Immature natural killer cell (primary cell): Measurements from ENCODE around the gene ASCC2. TPM values are rescaled to one million over a fixed set of nuclear protein-coding genes. Genes with fewer than 3 reads are reported as not detected.

Experiments used
- DNase-seq, 3 donors: peaks; one replicate each; pipeline ENCODE4 v3.0.0; 2022; ENCODE audit warnings: mixed read lengths in 1 of 3
- H3K27ac Mint-ChIP-seq, 6 donors: one replicate each; pipeline ENCODE4 v1.8.0; 2020; ENCODE audit warnings: mixed read lengths in 6 of 6, mild to moderate bottlenecking in 5 of 6, inconsistent platforms in 4 of 6, moderate library complexity in 3 of 6
- H3K27me3 Mint-ChIP-seq, 3 donors: one replicate each; pipeline ENCODE4 v1.8.0; 2020 to 2021; ENCODE audit warnings: low read depth in 3 of 3, mild to moderate bottlenecking in 3 of 3, mixed read lengths in 3 of 3, moderate library complexity in 3 of 3, inconsistent platforms in 1 of 3
- H3K36me3 Mint-ChIP-seq, 3 donors: one replicate each; pipeline ENCODE4 v1.8.0; 2020; ENCODE audit warnings: mixed read lengths in 3 of 3, inconsistent platforms in 2 of 3, mild to moderate bottlenecking in 2 of 3
- H3K4me1 Mint-ChIP-seq, 2 donors: one replicate each; pipeline ENCODE4 v1.8.0; 2020; ENCODE audit warnings: inconsistent platforms in 2 of 2, mild to moderate bottlenecking in 2 of 2, mixed read lengths in 2 of 2, moderate library complexity in 1 of 2
- H3K4me3 Mint-ChIP-seq, 5 donors: one replicate each; pipeline ENCODE4 v1.8.0; 2020; ENCODE audit warnings: mild to moderate bottlenecking in 5 of 5, mixed read lengths in 5 of 5, inconsistent platforms in 3 of 5, moderate library complexity in 3 of 5
- H3K9me3 Mint-ChIP-seq, 6 donors: one replicate each; pipeline ENCODE4 v1.8.0; 2020; ENCODE audit warnings: mild to moderate bottlenecking in 6 of 6, mixed read lengths in 6 of 6, inconsistent platforms in 4 of 6, moderate library complexity in 3 of 6
- polyA plus RNA-seq, 3 donors: library from polyadenylated mRNA; unstranded; fragments of 300-500 nt; fragmentation: Illumina TruSeq; gene quantifications; one replicate each; pipeline ENCODE4 v1.2.3, GENCODE V29; 2021

The ASCC2 gene, protein sequence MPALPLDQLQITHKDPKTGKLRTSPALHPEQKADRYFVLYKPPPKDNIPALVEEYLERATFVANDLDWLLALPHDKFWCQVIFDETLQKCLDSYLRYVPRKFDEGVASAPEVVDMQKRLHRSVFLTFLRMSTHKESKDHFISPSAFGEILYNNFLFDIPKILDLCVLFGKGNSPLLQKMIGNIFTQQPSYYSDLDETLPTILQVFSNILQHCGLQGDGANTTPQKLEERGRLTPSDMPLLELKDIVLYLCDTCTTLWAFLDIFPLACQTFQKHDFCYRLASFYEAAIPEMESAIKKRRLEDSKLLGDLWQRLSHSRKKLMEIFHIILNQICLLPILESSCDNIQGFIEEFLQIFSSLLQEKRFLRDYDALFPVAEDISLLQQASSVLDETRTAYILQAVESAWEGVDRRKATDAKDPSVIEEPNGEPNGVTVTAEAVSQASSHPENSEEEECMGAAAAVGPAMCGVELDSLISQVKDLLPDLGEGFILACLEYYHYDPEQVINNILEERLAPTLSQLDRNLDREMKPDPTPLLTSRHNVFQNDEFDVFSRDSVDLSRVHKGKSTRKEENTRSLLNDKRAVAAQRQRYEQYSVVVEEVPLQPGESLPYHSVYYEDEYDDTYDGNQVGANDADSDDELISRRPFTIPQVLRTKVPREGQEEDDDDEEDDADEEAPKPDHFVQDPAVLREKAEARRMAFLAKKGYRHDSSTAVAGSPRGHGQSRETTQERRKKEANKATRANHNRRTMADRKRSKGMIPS
- 10 to 100 TPM; 31.2 to 70.8 (median 40.8) TPM for polyA plus RNA-seq

DNA sequence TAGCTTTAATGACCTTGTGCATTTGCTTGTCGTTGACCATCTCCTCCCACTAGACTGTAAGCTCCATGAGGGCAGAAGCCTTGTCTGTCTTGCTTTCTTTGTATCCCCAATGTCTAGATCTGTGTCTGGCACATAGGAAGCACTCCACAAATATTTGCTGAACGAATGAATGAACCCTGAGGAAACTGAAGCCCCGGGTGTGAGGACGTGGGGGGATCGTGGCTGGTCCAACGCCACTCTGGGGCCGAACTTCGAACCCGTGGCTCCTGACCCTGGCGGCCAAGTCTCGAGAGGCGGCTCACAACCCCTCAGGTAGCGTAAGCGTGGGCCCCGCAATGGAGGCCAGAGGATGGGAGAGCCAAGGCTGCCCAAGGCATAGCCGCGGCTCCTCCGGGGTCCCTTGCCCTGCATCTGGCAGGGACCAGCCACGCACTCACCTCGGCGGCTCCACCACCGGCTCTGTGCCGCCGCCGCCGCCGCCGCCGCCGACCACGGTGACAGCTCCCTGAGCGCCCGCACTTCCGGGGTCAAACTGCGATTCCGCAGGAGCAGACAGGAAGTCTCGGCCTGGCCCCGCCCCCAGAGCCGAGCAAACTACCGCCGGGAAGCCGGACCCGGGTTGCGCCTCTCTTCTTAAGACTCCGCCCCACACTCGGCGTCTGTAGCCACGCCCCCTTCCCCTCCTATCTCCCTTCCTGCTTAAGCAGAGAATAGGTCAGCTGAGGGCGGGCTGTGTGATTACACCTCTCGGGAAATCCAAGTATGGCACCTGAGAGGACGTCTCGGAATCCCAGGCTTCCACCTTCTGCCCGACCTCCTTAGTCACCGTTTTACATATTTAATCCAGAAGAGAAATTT lies at the start of gene ASCC2:
Gene ASCC2 (minus strand): TSS at position 534 of the 858 bp plus-strand sequence. CDS start 5,949 bp downstream, outside the sequence.
- peak; percentile 98 to 99 (median 99) for DNase-seq
- Mint-ChIP-seq H3K36me3 (peaks cover 0 to 15% (median 6%) of the 10 kb centered on the region in 3 donors), H3K4me1 (peaks cover 36 to 41% of the 10 kb centered on the region in 2 donors), H3K27ac (peak within 1 kb of the TSS; percentile 96 to 99 (median 98)), H3K4me3 (peak within 1 kb of the TSS; percentile 91 to 98 (median 95)), H3K27me3 (peaks cover 2 to 6% (median 4%) of the 10 kb centered on the region in 3 donors), H3K9me3 (no peaks in the 10 kb centered on the region)

DNA sequence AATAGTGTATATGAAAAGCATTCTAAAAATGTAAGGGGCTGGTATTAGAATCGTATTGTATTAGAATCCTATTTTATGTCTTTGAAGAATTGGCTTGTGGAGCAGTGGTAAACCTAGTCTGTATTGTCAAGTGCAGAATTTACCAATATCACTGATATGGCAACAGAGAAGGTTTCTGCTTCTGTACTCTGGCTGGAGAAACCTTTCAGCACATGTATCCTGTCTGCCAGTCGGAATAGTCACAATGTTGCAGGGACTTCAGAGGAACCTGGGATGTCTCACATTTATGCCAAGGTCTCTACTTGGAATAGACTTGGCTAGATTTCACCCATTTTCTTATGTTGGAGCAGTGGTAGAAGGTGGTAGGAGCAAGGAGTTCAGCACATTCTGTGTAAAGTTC lies 49.3 kb upstream of the ASCC2 start:
- H3K9me3 Mint-ChIP-seq = no peaks in the 10 kb centered on the region
- no peaks in the 10 kb centered on the region for H3K36me3 Mint-ChIP-seq
- H3K4me1 Mint-ChIP-seq = peaks cover 11 to 25% of the 10 kb centered on the region in 2 donors
- peaks cover 0 to 4% (median 4%) of the 10 kb centered on the region in 3 donors for H3K27me3 Mint-ChIP-seq
- H3K27ac Mint-ChIP-seq = no peak overlapping the region
- no peak overlapping the region for H3K4me3 Mint-ChIP-seq
- no peak for DNase-seq

DNA sequence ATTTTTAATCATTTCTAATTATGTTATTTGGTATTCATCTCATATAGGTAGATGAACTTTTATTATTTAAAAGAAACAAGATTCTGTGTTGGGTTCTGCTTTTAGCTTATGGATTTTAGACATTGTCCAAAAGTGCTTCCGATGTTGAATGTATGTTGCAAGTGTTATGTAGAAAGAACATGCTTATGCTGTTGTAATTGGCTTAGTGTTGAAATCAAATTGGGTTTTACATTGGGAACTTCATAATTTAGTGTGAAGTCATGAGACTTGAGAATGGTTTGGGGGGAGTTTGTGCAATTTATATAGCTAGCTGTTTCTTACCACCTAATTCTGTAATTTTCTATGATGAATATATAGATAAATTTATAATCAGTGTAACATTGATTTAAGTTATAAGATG lies 48.5 kb upstream of the ASCC2 start:
- no peak overlapping the region for H3K4me3 Mint-ChIP-seq
- peaks cover 0 to 4% (median 4%) of the 10 kb centered on the region in 3 donors for H3K27me3 Mint-ChIP-seq
- DNase-seq = no peak
- H3K27ac Mint-ChIP-seq = no peak overlapping the region
- H3K36me3 Mint-ChIP-seq = no peaks in the 10 kb centered on the region
- peaks cover 5 to 21% of the 10 kb centered on the region in 2 donors for H3K4me1 Mint-ChIP-seq
- H3K9me3 Mint-ChIP-seq = no peaks in the 10 kb centered on the region

DNA sequence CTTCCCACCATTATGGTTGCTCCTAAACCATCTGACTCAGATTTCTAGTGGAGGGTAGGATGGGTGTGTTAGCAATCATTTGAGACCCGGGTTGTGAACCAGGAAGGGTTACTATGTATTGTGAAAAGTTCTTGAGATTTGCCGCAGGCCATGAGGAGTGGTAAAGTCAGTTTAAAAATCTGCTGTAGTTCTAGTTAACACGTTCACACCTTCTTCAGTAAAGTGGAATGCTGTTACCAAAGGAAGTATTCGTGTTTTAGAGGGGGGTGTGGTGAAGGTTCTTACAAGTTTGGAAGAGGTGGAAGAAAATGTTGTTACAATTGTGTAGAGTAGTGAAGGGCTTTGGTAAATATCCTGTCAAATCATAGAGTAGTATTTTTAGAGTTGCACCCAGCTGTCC lies 47.5 kb upstream of the ASCC2 start:
- peaks cover 3 to 16% of the 10 kb centered on the region in 2 donors for H3K4me1 Mint-ChIP-seq
- DNase-seq = no peak
- no peaks in the 10 kb centered on the region for H3K36me3 Mint-ChIP-seq
- H3K9me3 Mint-ChIP-seq = no peaks in the 10 kb centered on the region
- no peak overlapping the region for H3K4me3 Mint-ChIP-seq
- H3K27ac Mint-ChIP-seq = no peak overlapping the region
- H3K27me3 Mint-ChIP-seq = peaks cover 0 to 4% (median 4%) of the 10 kb centered on the region in 3 donors

DNA sequence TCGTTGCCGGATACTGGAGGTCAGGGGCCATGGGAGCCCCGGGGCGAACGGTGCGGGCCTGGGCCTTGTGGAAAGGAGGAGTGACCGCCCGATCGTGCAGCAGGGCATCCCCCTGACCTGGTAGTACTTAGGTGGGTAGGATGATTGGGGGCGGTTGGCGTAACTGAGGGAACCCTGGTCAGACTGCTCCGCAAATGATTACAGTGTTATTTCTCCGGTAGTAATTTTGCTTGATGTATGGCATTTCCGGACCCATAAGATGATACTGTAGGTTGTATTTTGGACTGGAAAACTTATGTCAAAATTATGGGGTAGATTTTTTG lies 45.7 kb upstream of the ASCC2 start:
- Mint-ChIP-seq H3K4me3 (peak overlapping the region; percentile 91 to 93 (median 92)), H3K9me3 (no peaks in the 10 kb centered on the region), H3K36me3 (no peaks in the 10 kb centered on the region), H3K27ac (peak overlapping the region; percentile 86 to 93 (median 90)), H3K27me3 (peaks cover 3 to 10% (median 4%) of the 10 kb centered on the region in 3 donors), H3K4me1 (peaks cover 0 to 13% of the 10 kb centered on the region in 2 donors)
- no peak for DNase-seq

DNA sequence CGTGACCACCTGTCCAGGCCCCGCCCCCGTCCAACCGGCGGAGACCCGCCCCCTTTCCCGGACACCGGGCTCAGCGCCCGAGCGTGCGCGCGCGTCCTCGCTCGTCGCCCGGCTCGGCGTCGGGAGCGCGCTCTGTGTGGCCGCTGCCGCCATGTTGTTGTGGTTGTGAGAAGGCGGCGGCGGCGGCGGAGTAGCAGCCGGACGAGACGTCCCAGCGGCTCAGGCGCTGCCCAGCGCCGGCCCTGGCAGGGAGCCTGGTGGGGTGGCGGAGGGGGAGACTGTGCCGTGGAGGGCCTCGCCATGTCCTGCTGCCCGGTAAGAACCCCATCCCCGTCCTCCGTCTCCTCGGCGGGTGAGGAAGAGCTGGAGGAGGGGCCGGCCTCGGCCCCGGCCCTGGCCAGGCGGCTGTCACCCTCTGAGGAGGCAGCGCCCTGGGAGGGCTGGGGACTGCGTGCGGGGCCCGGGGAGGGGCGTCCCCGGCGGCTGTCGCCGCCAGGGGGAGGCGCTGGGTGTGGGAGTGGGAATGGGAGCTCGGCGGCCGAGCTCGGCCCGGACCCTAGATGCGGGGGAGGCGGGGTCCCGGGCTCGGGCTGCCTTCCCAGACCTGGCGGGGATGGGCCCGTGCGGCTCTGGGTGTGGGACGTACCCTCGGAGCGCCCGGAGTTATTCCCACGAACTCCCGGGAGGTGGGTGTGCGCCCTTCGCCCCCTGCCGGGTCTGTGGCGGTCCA lies 45.1 kb upstream of the ASCC2 start, which contains the start of gene MTMR3:
Gene MTMR3 (plus strand): TSS at position 130 of the 730 bp plus-strand sequence. CDS start 87,886 bp downstream, outside the sequence.
- peak within 1 kb of the TSS; percentile 86 to 93 (median 90) for H3K27ac Mint-ChIP-seq
- peaks cover 0 to 10% of the 10 kb centered on the region in 2 donors for H3K4me1 Mint-ChIP-seq

DNA sequence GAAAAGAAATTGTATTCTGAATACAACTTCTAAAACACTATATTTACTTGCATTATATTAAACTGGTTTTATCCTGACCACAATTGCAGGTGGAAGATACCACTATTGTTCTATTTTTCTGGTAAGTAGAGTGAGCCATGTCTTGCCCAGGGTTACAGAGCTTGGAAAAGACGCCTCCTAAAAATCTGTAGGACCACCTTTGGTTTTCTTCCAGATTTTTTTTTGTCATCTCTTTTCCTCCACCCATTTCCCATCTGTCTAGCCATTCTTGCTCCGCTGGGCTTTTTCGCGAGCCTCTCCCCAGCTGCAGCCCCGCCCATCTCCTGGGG lies 44.6 kb upstream of the ASCC2 start:
- Mint-ChIP-seq H3K9me3 (no peaks in the 10 kb centered on the region), H3K27me3 (peaks cover 3 to 10% (median 4%) of the 10 kb centered on the region in 3 donors), H3K36me3 (no peaks in the 10 kb centered on the region), H3K4me3 (peak overlapping the region; percentile 61 to 92 (median 92)), H3K27ac (peak overlapping the region in 5 of 6 donors; percentile 24 to 86 (median 73)), H3K4me1 (peaks cover 0 to 9% of the 10 kb centered on the region in 2 donors)
- DNase-seq = no peak

More for the DNA sequence above, 45.1 kb upstream of the ASCC2 start, which contains the start of gene MTMR3:
- DNase-seq = peak; percentile 91 to 93 (median 92)
- H3K36me3 Mint-ChIP-seq = no peaks in the 10 kb centered on the region
- peak within 1 kb of the TSS; percentile 91 to 93 (median 92) for H3K4me3 Mint-ChIP-seq
- H3K9me3 Mint-ChIP-seq = no peaks in the 10 kb centered on the region
- peaks cover 3 to 10% (median 4%) of the 10 kb centered on the region in 3 donors for H3K27me3 Mint-ChIP-seq

DNA sequence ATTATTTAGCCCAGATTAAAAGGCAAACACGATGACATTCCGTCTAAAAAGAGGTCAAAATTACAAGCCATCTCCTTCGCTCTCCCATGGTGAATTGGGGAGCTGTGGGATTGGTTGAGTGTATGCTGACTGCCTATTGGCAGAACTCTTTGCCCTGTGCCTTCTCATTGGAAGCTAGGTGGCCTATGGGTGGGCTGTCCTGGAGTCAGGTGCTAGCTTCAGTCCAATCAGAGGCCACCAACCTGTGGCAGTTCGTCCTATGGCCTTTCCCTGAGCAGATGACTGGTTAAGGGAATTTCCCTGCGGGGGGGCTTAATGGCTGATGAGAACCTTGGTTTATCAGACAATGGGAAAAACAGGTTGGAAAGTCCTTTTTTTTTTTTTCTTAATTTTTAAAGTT lies 41.7 kb upstream of the ASCC2 start:
- H3K4me1 Mint-ChIP-seq = peaks cover 0 to 9% of the 10 kb centered on the region in 2 donors
- DNase-seq = no peak
- no peak overlapping the region for H3K27ac Mint-ChIP-seq
- no peak overlapping the region for H3K4me3 Mint-ChIP-seq
- no peaks in the 10 kb centered on the region for H3K36me3 Mint-ChIP-seq
- no peaks in the 10 kb centered on the region for H3K9me3 Mint-ChIP-seq
- peaks cover 3 to 10% (median 4%) of the 10 kb centered on the region in 3 donors for H3K27me3 Mint-ChIP-seq

DNA sequence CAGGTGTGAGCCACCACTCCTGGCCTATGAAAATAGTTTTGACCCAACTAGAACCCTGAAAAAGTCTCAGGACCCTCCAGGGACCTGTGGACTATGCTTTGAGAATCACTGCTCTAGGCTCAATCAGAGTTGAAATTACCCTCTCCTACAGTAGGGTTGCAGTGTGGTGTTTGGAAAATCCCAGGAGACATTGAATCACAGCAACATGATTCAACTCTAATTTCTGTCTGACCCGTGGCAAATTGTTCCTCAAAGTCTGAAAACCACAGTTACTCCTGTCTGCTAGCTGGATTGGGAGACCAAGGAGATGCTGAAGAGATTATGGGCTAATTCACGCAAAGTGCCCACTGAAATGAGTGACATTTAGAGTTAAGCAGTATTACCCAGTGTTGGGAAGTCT lies 39.5 kb upstream of the ASCC2 start:
- Mint-ChIP-seq H3K36me3 (no peaks in the 10 kb centered on the region), H3K27ac (no peak overlapping the region), H3K4me1 (no peaks in the 10 kb centered on the region), H3K27me3 (peaks cover 0 to 9% (median 7%) of the 10 kb centered on the region in 3 donors), H3K9me3 (no peaks in the 10 kb centered on the region), H3K4me3 (no peak overlapping the region)
- no peak for DNase-seq

DNA sequence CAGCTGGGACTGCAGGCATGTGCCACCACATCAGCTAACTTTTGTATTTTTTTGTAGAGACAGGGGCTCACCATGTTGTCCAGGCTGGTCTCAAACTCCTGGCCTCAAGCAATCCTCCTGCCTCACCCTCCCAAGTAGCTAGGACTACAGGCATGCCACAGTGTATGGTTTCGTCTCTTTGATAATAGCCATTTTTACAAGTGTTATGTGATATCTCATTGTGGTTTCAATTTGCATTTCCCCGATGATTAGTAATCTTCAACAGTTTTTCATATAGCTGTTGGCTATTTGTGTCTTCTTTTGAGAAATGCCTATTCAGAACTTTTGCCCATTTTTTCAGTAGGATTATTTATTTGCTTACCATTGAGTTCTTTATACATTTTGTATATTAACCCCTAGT lies 35.9 kb upstream of the ASCC2 start:
- H3K36me3 Mint-ChIP-seq = no peaks in the 10 kb centered on the region
- peaks cover 0 to 6% (median 0%) of the 10 kb centered on the region in 3 donors for H3K27me3 Mint-ChIP-seq
- H3K4me3 Mint-ChIP-seq = no peak overlapping the region
- no peak for DNase-seq
- H3K27ac Mint-ChIP-seq = no peak overlapping the region
- no peaks in the 10 kb centered on the region for H3K4me1 Mint-ChIP-seq
- no peaks in the 10 kb centered on the region for H3K9me3 Mint-ChIP-seq

DNA sequence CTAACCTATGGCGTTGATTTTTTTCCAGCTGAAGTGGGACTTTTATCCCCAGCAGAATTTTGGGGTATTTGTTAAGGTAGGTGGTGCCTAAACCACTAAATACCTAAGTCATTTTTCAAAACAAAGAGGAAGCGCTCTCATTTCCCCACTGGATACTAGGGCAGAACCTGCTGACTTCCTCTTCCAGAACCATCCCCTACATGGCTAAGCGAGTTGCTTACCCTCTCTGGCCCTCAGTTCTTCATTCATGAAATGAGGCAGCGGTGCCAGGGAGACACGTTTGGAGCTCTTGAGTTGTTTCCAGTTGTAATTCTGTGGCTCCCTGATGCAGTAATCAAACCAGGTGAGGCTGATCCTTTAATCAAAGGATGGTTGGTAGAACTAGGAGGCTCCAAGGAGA lies 34.9 kb upstream of the ASCC2 start:
- H3K36me3 Mint-ChIP-seq = no peaks in the 10 kb centered on the region
- H3K4me3 Mint-ChIP-seq = no peak overlapping the region
- peaks cover 0 to 6% (median 2%) of the 10 kb centered on the region in 3 donors for H3K27me3 Mint-ChIP-seq
- H3K4me1 Mint-ChIP-seq = no peaks in the 10 kb centered on the region
- H3K27ac Mint-ChIP-seq = no peak overlapping the region
- H3K9me3 Mint-ChIP-seq = no peaks in the 10 kb centered on the region
- DNase-seq = no peak

DNA sequence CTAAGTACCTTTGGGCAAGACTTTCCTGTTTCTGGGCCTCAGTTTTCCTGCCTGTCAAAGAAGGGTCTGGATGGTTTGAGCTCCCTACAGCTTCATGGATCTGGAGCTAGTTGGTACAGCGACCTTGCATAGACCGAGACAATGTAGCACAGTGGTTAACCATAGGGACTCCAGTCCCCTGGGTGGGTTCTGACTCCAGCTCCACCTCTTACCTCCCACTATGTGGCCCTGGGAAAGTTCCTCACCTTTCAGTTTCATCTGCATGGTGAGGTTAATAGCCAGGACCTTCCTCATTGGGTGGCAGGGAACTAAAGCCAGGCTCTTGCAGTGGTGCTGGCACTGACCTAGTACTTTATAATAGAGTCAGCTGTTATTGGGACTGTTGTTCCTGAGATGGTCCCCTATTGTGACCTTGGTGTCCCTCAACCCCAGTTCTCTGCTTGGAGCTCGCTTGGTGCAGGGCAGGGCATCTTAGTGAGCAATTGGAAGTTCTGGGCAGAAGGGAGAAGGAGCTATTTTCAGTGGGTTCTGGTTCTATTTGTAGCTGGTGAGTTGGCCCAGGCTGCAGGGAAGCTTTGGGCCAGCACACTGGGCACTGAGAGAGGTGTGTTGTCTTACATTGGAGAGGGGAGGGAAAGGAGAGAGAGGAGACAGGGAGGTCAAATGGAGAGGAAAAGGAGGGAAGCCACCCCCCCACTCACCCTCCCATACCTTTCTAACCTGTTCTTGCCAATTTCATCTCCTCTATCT lies 34.2 kb upstream of the ASCC2 start:
- no peak for DNase-seq
- H3K36me3 Mint-ChIP-seq = no peaks in the 10 kb centered on the region
- H3K27ac Mint-ChIP-seq = no peak overlapping the region
- no peak overlapping the region for H3K4me3 Mint-ChIP-seq
- H3K9me3 Mint-ChIP-seq = no peaks in the 10 kb centered on the region
- no peaks in the 10 kb centered on the region for H3K4me1 Mint-ChIP-seq
- H3K27me3 Mint-ChIP-seq = peaks cover 0 to 6% (median 2%) of the 10 kb centered on the region in 3 donors
